Ramos (cell line): Measurements from ENCODE around the gene RAB4B.

Source experiments
- in situ Hi-C: fragments of 300-500 bp; cut with MboI; formaldehyde crosslinking; loops from one replicate; pipeline ENCODE4 v1.14.3; 2022; ENCODE audit warnings: low sequenced_read_pairs; ENCODE audit not compliant: unreplicated experiment

Gene RAB4B

GRCh38 chr19:40800997-40801377, 22.9 kb downstream of the RAB4B start:
- in situ Hi-C loops = no loop called here

GRCh38 chr19:40801426-40802299, 23.6 kb downstream of the RAB4B start:
- in situ Hi-C loops = no loop called here

GRCh38 chr19:40802300-40803169, 24.5 kb downstream of the RAB4B start:
- in situ Hi-C loops = no loop called here

DNA sequence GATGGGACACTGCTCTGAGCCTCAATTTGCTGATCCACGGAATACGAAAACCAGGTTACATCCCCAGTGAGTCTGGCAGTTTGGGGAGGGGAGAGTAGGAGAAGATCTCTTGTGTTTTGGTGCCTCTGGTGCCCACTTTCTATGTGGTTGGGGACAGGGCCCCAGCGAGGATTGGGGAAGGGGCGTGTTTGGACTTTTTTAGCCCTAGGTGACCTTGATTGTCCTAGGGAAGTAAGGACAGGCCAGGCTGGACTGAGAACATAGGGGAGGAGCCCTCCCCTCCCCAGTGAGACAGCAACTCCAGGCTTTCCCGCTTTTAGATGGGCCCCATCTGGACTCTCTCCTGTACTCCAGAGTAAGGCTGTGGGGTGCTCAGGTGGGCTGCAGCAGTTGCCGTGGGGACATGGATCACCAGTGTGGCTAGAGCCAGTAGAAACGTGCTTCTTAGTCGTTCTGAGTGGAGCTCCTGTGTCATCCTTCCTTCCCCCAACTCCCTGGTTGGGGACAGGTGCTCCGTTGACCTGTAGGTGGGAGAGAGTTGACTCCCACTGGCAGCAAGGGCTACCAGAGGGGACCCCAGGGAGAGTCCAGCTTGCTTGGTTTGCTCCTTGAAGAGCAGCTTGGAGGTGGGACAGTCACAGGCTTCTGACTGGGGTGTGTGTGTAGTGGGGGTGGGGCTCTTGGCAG, 25.3 kb downstream of the RAB4B start:
- in situ Hi-C loops = no loop called here

GRCh38 chr19:40803857-40804782, 26.1 kb downstream of the RAB4B start:
- in situ Hi-C loops = no loop called here

DNA sequence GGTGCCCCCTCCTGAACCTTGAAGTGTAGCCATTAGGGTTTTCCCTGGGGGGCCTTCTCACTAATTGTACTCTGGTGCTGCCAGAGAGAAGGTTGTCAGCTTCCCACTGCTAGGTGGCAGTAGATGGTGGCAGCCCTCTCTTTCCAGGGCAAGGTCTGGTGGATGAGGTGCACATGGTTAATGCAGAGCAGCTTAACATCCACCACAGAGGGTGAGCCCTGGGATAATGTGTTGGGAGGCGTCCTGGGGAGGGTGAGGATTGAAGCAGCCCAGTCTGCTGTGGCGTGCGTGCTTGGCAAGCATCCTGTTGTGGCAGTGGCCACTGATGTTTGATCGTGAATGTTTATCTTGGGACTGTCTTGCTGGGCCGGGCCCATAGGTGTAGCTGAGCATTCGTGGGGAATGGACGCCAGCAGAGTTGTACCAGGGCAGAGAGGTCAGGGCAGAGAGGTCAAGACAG, 26.8 kb downstream of the RAB4B start:
- in situ Hi-C loops = loop anchor here (5.0 kb wide), 1 partner anchor 58 kb away; no protein-coding TSS in a partner anchor

- in situ Hi-C loops = loop anchor here (5.0 kb wide), 1 partner anchor 58 kb away; no protein-coding TSS in a partner anchor
Measured at GRCh38 chr19:40805258-40805868, 27.3 kb downstream of the RAB4B start.

GRCh38 chr19:40806423-40807146, 28.5 kb downstream of the RAB4B start:
- in situ Hi-C loops = loop anchor here (5.0 kb wide), 1 partner anchor 59 kb away; no protein-coding TSS in a partner anchor

DNA sequence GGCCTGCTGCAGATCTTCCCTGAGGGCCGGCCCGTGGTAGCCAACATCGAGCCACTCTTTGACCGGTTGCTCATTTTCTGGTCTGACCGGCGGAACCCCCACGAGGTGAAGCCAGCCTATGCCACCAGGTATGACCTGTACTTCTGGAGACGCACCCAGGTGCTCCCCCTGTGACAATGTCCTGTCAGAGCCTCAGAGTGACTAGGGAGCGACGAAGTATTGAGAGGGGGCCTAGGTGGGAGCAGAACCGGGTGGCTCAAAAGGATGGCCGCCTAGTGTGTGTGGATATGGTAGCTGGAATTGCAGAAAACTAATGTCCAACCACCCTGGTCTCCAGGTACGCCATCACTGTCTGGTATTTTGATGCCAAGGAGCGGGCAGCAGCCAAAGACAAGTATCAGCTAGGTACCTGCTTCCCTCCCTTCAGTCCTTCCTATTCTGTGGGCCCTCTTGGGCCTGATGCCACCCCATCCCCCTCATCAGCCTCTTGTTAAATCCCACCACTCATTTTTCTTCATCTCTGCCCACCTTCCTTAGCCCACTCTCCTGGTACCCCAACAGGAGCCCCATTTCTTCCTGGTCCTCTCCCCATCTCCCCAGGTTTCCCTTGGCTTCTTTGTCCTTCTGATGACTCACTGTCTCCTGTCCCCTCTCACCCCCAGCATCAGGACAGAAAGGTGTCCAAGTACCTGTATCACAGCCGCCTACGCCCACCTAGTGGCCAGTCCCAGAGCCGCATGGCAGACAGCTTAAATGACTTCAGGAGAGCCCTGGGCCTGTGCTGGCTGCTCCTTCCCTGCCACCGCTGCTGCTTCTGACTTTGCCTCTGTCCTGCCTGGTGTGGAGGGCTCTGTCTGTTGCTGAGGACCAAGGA, 29.3 kb downstream of the RAB4B start:
- in situ Hi-C loops = loop anchor here (5.0 kb wide), 1 partner anchor 60 kb away; no protein-coding TSS in a partner anchor

DNA sequence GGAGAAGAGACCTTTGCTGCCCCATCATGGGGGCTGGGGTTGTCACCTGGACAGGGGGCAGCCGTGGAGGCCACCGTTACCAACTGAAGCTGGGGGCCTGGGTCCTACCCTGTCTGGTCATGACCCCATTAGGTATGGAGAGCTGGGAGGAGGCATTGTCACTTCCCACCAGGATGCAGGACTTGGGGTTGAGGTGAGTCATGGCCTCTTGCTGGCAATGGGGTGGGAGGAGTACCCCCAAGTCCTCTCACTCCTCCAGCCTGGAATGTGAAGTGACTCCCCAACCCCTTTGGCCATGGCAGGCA, 29.9 kb downstream of the RAB4B start:
- in situ Hi-C loops = loop anchor here (5.0 kb wide), 1 partner anchor 61 kb away; no protein-coding TSS in a partner anchor

GRCh38 chr19:40808497-40808896, 30.4 kb downstream of the RAB4B start:
- in situ Hi-C loops = loop anchor here (5.0 kb wide), 1 partner anchor 61 kb away; no protein-coding TSS in a partner anchor

GRCh38 chr19:40809358-40810086, 31.5 kb downstream of the RAB4B start:
- in situ Hi-C loops = loop anchor here (5.0 to 10.0 kb wide), 2 partner anchors 62 to 155 kb away; no protein-coding TSS in a partner anchor

GRCh38 chr19:40810160-40810559, 32.1 kb downstream of the RAB4B start:
- in situ Hi-C loops = loop anchor here (10.0 kb wide), 1 partner anchor 155 kb away; no protein-coding TSS in a partner anchor

DNA sequence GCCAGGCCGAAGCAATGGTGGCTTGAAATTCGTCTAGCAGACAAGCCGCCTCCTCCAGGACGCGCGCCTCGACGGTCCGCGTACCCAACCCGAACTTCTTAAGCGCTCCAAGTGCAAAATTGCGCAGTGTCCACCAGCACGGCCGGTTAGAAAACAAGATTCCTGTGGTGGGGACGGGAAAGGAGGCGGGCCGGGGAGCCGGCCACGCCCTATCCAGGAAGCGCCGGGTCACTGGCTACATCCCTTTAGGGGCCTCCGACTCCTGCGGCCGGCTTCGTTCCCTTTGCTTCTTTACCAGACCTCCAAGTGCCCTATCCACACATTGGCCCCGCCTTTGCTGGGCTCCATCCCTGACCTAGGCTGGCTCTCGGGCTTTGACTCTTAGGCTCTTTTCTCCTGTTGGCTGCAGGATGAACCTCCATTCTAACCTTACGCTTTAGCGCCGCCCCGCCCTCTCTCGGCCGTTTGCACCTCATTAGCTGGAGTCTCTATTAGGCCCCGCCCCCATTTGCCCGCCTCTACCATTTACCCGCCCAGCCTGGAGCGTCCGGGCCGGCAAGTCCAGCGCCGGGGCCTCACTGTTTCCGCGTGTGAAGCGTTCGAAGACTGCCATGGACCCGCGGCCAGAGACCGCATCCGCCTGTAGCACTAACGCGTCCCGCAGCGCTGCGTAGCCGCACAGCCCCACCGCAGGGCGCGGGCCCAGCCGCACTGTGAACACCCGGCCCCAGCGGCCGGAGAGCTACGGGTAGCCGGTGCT, 32.8 kb downstream of the RAB4B start:
- in situ Hi-C loops = loop anchor here (10.0 kb wide), 1 partner anchor 156 kb away; no protein-coding TSS in a partner anchor

DNA sequence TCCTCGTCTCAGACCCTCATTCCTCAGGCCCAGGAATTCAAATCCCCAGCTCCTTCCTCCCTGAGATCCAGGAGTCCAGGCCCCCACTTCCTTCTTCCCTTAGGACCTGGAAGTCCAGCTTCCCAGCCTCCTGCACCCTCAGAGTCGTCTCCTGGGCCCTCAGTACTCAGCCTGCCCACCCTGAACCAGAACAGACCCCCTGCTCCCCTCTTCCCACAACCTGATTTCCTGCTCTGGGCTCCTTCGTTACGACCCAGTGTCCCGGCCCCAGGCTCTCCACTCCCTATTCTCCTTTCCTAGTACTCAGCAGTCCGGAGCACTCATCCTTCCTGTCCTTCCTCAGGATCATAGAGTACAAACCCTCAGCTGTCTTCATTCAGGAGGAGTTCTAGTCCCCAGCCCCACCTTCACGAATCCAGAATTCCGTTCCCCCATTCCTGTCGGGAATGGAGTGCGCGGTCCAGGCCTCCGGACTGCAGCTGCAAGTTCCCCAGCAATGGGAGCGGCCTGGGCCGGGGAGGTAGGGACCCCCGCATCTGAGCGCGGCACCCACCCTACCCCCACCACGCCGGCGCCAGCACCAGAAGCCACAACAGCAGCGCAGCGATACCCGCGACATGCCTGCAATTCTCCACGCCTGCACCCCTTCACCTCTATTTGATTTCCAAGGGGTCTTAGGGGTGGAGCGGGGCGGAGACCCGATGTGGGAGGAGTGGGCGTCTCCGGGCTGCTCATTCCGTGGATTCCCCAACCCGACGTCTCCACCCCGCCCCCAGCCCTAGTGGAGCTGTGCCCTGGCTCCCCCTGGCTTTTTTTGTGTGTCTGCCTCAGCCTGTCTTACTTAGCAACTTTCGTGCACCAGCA, 33.7 kb downstream of the RAB4B start:
- in situ Hi-C loops = loop anchor here (10.0 kb wide), 1 partner anchor 157 kb away; no protein-coding TSS in a partner anchor
